ENCODE results near the gene ADGRE3.
"Not testable (repeated sequence)": the region's sequence is repeated elsewhere in the genome, so short reads cannot be mapped to it uniquely, and the experiment has no call there.

The ADGRE3 gene

GRCh38 chr19:14632286-14632685, 42.4 kb downstream of the ADGRE3 start:
- Histone ChIP-seq H3K36me3 (ENCODE audit: control insufficient read depth, insufficient read depth, low read length) (no peaks in the 10 kb centered on the region), H3K4me1 (ENCODE audit: control insufficient read depth, insufficient read depth, low read length, poor library complexity, severe bottlenecking) (no peaks in the 10 kb centered on the region), H3K9me3 (ENCODE audit: control insufficient read depth, low read length) (peaks cover 15% of the 10 kb centered on the region), H3K27ac (ENCODE audit: low read depth, low read length, severe bottlenecking) (no peak overlapping the region), H3K4me3 (ENCODE audit: extremely low read depth, insufficient read depth, low read length, poor library complexity, severe bottlenecking) (no peak overlapping the region)
- WGBS, 2 experiments (ENCODE audit: insufficient coverage in 2 of 2) = 14% methylated on average over 1 of the region's 1 CpG; no CpG with 5 or more reads in 1 of the 2 experiments

- no CpG with 5 or more reads among the region's 1 CpG for WGBS, 2 experiments (ENCODE audit: insufficient coverage in 2 of 2)
- Histone ChIP-seq H3K36me3 (ENCODE audit: control insufficient read depth, insufficient read depth, low read length) (no peaks in the 10 kb centered on the region), H3K4me1 (ENCODE audit: control insufficient read depth, insufficient read depth, low read length, poor library complexity, severe bottlenecking) (no peaks in the 10 kb centered on the region), H3K4me3 (ENCODE audit: extremely low read depth, insufficient read depth, low read length, poor library complexity, severe bottlenecking) (no peak overlapping the region), H3K9me3 (ENCODE audit: control insufficient read depth, low read length) (peaks cover 23% of the 10 kb centered on the region), H3K27ac (ENCODE audit: low read depth, low read length, severe bottlenecking) (no peak overlapping the region)
These were observed 45.1 kb downstream of the ADGRE3 start for GRCh38 chr19:14629557-14629956.

- WGBS, 2 experiments (ENCODE audit: insufficient coverage in 2 of 2) = 76 to 79% methylated on average over 2 to 4 of the region's 6 CpGs
- not testable (repeated sequence) for H3K27ac ChIP-seq (ENCODE audit: low read depth, low read length, severe bottlenecking); H3K36me3 ChIP-seq (ENCODE audit: control insufficient read depth, insufficient read depth, low read length); H3K4me1 ChIP-seq (ENCODE audit: control insufficient read depth, insufficient read depth, low read length, poor library complexity, severe bottlenecking); H3K4me3 ChIP-seq (ENCODE audit: extremely low read depth, insufficient read depth, low read length, poor library complexity, severe bottlenecking)
- H3K9me3 ChIP-seq (ENCODE audit: control insufficient read depth, low read length) = peaks cover 26% of the 10 kb centered on the region
These were observed 50.2 kb downstream of the ADGRE3 start for GRCh38 chr19:14624491-14624890.

GRCh38 chr19:14619404-14619803, 55.2 kb downstream of the ADGRE3 start:
- no peak overlapping the region for H3K27ac ChIP-seq (ENCODE audit: low read depth, low read length, severe bottlenecking)
- peaks cover 17% of the 10 kb centered on the region for H3K9me3 ChIP-seq (ENCODE audit: control insufficient read depth, low read length)
- H3K4me3 ChIP-seq (ENCODE audit: extremely low read depth, insufficient read depth, low read length, poor library complexity, severe bottlenecking) = no peak overlapping the region
- no peaks in the 10 kb centered on the region for H3K4me1 ChIP-seq (ENCODE audit: control insufficient read depth, insufficient read depth, low read length, poor library complexity, severe bottlenecking)
- H3K36me3 ChIP-seq (ENCODE audit: control insufficient read depth, insufficient read depth, low read length) = no peaks in the 10 kb centered on the region

- 62 to 73% methylated on average over 3 of the region's 3 CpGs for WGBS, 2 experiments (ENCODE audit: insufficient coverage in 2 of 2)
- Histone ChIP-seq H3K4me1 (ENCODE audit: control insufficient read depth, insufficient read depth, low read length, poor library complexity, severe bottlenecking) (no peaks in the 10 kb centered on the region), H3K4me3 (ENCODE audit: extremely low read depth, insufficient read depth, low read length, poor library complexity, severe bottlenecking) (no peak overlapping the region)
These were observed 58.2 kb downstream of the ADGRE3 start for GRCh38 chr19:14616407-14616806.

GRCh38 chr19:14615623-14616022, 59.0 kb downstream of the ADGRE3 start:
- H3K4me1 ChIP-seq (ENCODE audit: control insufficient read depth, insufficient read depth, low read length, poor library complexity, severe bottlenecking) = no peaks in the 10 kb centered on the region
- no peak overlapping the region for H3K4me3 ChIP-seq (ENCODE audit: extremely low read depth, insufficient read depth, low read length, poor library complexity, severe bottlenecking)
- peaks cover 22% of the 10 kb centered on the region for H3K9me3 ChIP-seq (ENCODE audit: control insufficient read depth, low read length)
- 88 to 95% methylated on average over 6 of the region's 8 CpGs for WGBS, 2 experiments (ENCODE audit: insufficient coverage in 2 of 2)
- no peaks in the 10 kb centered on the region for H3K36me3 ChIP-seq (ENCODE audit: control insufficient read depth, insufficient read depth, low read length)
- no peak overlapping the region for H3K27ac ChIP-seq (ENCODE audit: low read depth, low read length, severe bottlenecking)

More at GRCh38 chr19:14616407-14616806, 58.2 kb downstream of the ADGRE3 start:
- Histone ChIP-seq H3K9me3 (ENCODE audit: control insufficient read depth, low read length) (peaks cover 22% of the 10 kb centered on the region), H3K36me3 (ENCODE audit: control insufficient read depth, insufficient read depth, low read length) (no peaks in the 10 kb centered on the region), H3K27ac (ENCODE audit: low read depth, low read length, severe bottlenecking) (no peak overlapping the region)

GRCh38 chr19:14614099-14614412, 60.6 kb downstream of the ADGRE3 start:
- Histone ChIP-seq H3K4me1 (ENCODE audit: control insufficient read depth, insufficient read depth, low read length, poor library complexity, severe bottlenecking) (no peaks in the 10 kb centered on the region), H3K27ac (ENCODE audit: low read depth, low read length, severe bottlenecking) (no peak overlapping the region), H3K4me3 (ENCODE audit: extremely low read depth, insufficient read depth, low read length, poor library complexity, severe bottlenecking) (no peak overlapping the region), H3K9me3 (ENCODE audit: control insufficient read depth, low read length) (peaks cover 17% of the 10 kb centered on the region), H3K36me3 (ENCODE audit: control insufficient read depth, insufficient read depth, low read length) (no peaks in the 10 kb centered on the region)
- 40% methylated on average over 1 of the region's 4 CpGs; no CpG with 5 or more reads in 1 of the 2 experiments for WGBS, 2 experiments (ENCODE audit: insufficient coverage in 2 of 2)

GRCh38 chr19:14613399-14614098, 61.1 kb downstream of the ADGRE3 start:
- not testable (repeated sequence) for H3K36me3 ChIP-seq (ENCODE audit: control insufficient read depth, insufficient read depth, low read length); H3K4me1 ChIP-seq (ENCODE audit: control insufficient read depth, insufficient read depth, low read length, poor library complexity, severe bottlenecking); H3K4me3 ChIP-seq (ENCODE audit: extremely low read depth, insufficient read depth, low read length, poor library complexity, severe bottlenecking); H3K27ac ChIP-seq (ENCODE audit: low read depth, low read length, severe bottlenecking)
- 61 to 73% methylated on average over 10 to 13 of the region's 14 CpGs for WGBS, 2 experiments (ENCODE audit: insufficient coverage in 2 of 2)
- peaks cover 14% of the 10 kb centered on the region for H3K9me3 ChIP-seq (ENCODE audit: control insufficient read depth, low read length)

GRCh38 chr19:14612657-14613056, 62.0 kb downstream of the ADGRE3 start:
- no peaks in the 10 kb centered on the region for H3K4me1 ChIP-seq (ENCODE audit: control insufficient read depth, insufficient read depth, low read length, poor library complexity, severe bottlenecking)
- WGBS, 2 experiments (ENCODE audit: insufficient coverage in 2 of 2) = 80 to 93% methylated on average over 4 of the region's 4 CpGs

GRCh38 chr19:14612242-14612641, 62.4 kb downstream of the ADGRE3 start:
- H3K9me3 ChIP-seq (ENCODE audit: control insufficient read depth, low read length) = peaks cover 18% of the 10 kb centered on the region
- H3K4me1 ChIP-seq (ENCODE audit: control insufficient read depth, insufficient read depth, low read length, poor library complexity, severe bottlenecking); H3K4me3 ChIP-seq (ENCODE audit: extremely low read depth, insufficient read depth, low read length, poor library complexity, severe bottlenecking); H3K27ac ChIP-seq (ENCODE audit: low read depth, low read length, severe bottlenecking); H3K36me3 ChIP-seq (ENCODE audit: control insufficient read depth, insufficient read depth, low read length): not testable (repeated sequence)
- 54 to 56% methylated on average over 4 of the region's 5 CpGs for WGBS, 2 experiments (ENCODE audit: insufficient coverage in 2 of 2)

More at GRCh38 chr19:14612657-14613056, 62.0 kb downstream of the ADGRE3 start:
- Histone ChIP-seq H3K36me3 (ENCODE audit: control insufficient read depth, insufficient read depth, low read length) (no peaks in the 10 kb centered on the region), H3K4me3 (ENCODE audit: extremely low read depth, insufficient read depth, low read length, poor library complexity, severe bottlenecking) (no peak overlapping the region), H3K9me3 (ENCODE audit: control insufficient read depth, low read length) (peaks cover 18% of the 10 kb centered on the region), H3K27ac (ENCODE audit: low read depth, low read length, severe bottlenecking) (no peak overlapping the region)

- 67 to 73% methylated on average over 1 to 3 of the region's 4 CpGs for WGBS, 2 experiments (ENCODE audit: insufficient coverage in 2 of 2)
- H3K4me1 ChIP-seq (ENCODE audit: control insufficient read depth, insufficient read depth, low read length, poor library complexity, severe bottlenecking) = no peaks in the 10 kb centered on the region
- H3K9me3 ChIP-seq (ENCODE audit: control insufficient read depth, low read length) = peaks cover 22% of the 10 kb centered on the region
- H3K36me3 ChIP-seq (ENCODE audit: control insufficient read depth, insufficient read depth, low read length) = no peaks in the 10 kb centered on the region
- H3K4me3 ChIP-seq (ENCODE audit: extremely low read depth, insufficient read depth, low read length, poor library complexity, severe bottlenecking) = no peak overlapping the region
- no peak overlapping the region for H3K27ac ChIP-seq (ENCODE audit: low read depth, low read length, severe bottlenecking)
These were observed 63.6 kb downstream of the ADGRE3 start for GRCh38 chr19:14611051-14611450.
